HepG2 (cell line): Measurements from ENCODE around the gene GORASP2. TPM values are rescaled to one million over a fixed set of nuclear protein-coding genes. Genes with fewer than 3 reads are reported as not detected.

ENCODE experiments used
- ATAC-seq: fragments of 200-7000 bp; cut with Tn5 transposase; 3 replicates; pipeline ENCODE4 v1.9.1; 2020; ENCODE audit warnings: mild to moderate bottlenecking, moderate library complexity
- BruUV-seq: library from RNA; stranded (reverse); fragments of 400-500 nt; replicated peaks from 2 replicates; lab custom pipeline; 2021; lab: Mats Ljungman, UMichigan
- CTCF ChIA-PET: fragments of 300-600 bp; formaldehyde crosslinking; extraction: SDS; loops from one replicate; lab custom pipeline; 2021; ENCODE audit warnings: low total read pairs, inconsistent platforms, low intra/inter-chr PET ratio; lab: Yijun Ruan, JAX
- POLR2A ChIA-PET: fragments of 350-600 bp; sonication (Branson Sonifier 250); formaldehyde crosslinking; loops from one replicate; lab custom pipeline; 2020; ENCODE audit warnings: antibody characterized with exemption, inconsistent platforms; lab: Yijun Ruan, JAX
- DNase-seq: peaks from one replicate; pipeline ENCODE4 v3.0.0-alpha.2; 2015; ENCODE audit warnings: low spot score
- FAIRE-seq: peaks from 3 replicates; lab custom pipeline; 2011; peaks lifted over from hg19 to GRCh38; lab: Jason Lieb, UNC
- H2AFZ ChIP-seq: one replicate; pipeline ENCODE4 v1.6.1; 2011; ENCODE audit warnings: low read length, inconsistent platforms
- H3K27ac ChIP-seq: fragments of 300-600 bp; 3 replicates; pipeline ENCODE4 v1.8.0; 2011; ENCODE audit warnings: mixed run types, mild to moderate bottlenecking, mixed read lengths, low read length, inconsistent platforms; ENCODE audit not compliant: insufficient read depth; ENCODE audit errors: extremely low read length
- H3K27me3 ChIP-seq, 2 experiments: fragments of 200-600 bp in 1 of 2; 2 replicates in 1 of 2; 3 replicates in 1 of 2; pipeline versions ENCODE4 v1.6.0 to v1.8.0; 2011; ENCODE audit warnings: low read length in 2 of 2, mild to moderate bottlenecking in 2 of 2, moderate library complexity in 2 of 2, inconsistent platforms in 1 of 2; ENCODE audit not compliant: insufficient read depth in 2 of 2, control insufficient read depth in 1 of 2
- H3K36me3 ChIP-seq, 2 experiments: fragments of 200-600 bp in 1 of 2; replicated peaks in 1 of 2; 2 replicates in 1 of 2; 3 replicates in 1 of 2; pipeline versions ENCODE4 v1.5.1 to v1.8.0; 2011; ENCODE audit warnings: low read length in 2 of 2, inconsistent platforms in 1 of 2; ENCODE audit not compliant: insufficient read depth in 2 of 2, control insufficient read depth in 1 of 2
- H3K4me1 ChIP-seq: 2 replicates; pipeline ENCODE4 v1.5.1; 2012; ENCODE audit warnings: low read length, inconsistent platforms; ENCODE audit not compliant: insufficient read depth
- H3K4me2 ChIP-seq: 2 replicates; pipeline ENCODE4 v1.6.0; 2011; ENCODE audit warnings: low read depth, low read length, inconsistent platforms
- H3K4me3 ChIP-seq, 3 experiments: fragments of 200-600 bp in 1 of 3; sonication (generic), shearing (Covaris generic) in 1 of 3; replicated peaks in 1 of 3; 2 replicates each; pipeline ENCODE4 v1.5.1; 2011 to 2016; ENCODE audit warnings: low read length in 3 of 3, inconsistent platforms in 2 of 3, low read depth in 2 of 3, mild to moderate bottlenecking in 2 of 3, control low read depth in 1 of 3, mixed read lengths in 1 of 3; ENCODE audit not compliant: insufficient read depth in 1 of 3
- H3K79me2 ChIP-seq: one replicate; pipeline ENCODE4 v1.6.1; 2011; ENCODE audit warnings: low read length, inconsistent platforms; ENCODE audit not compliant: insufficient read depth
- H3K9ac ChIP-seq: 2 replicates; pipeline ENCODE4 v1.6.0; 2011; ENCODE audit warnings: mild to moderate bottlenecking, low read depth, low read length, inconsistent platforms; ENCODE audit not compliant: insufficient read depth
- H3K9me3 ChIP-seq: 2 replicates; pipeline ENCODE4 v1.5.1; 2012; ENCODE audit warnings: mild to moderate bottlenecking, low read length
- H4K20me1 ChIP-seq: 2 replicates; pipeline ENCODE4 v1.6.0; 2011; ENCODE audit warnings: inconsistent platforms, mild to moderate bottlenecking, low read length, moderate library complexity; ENCODE audit not compliant: insufficient read depth
- GATAD1 ChIP-seq: IDR thresholded peaks from 2 replicates; pipeline ENCODE4 v1.6.1; 2016; ENCODE audit warnings: missing genetic modification reagents, missing compliant biosample characterization
- KLF16 ChIP-seq, 2 experiments: sonication (generic) in 1 of 2; formaldehyde crosslinking in 1 of 2; IDR thresholded peaks; 2 replicates each; pipeline versions ENCODE4 v1.6.1 to v1.8.0; 2016 to 2023; ENCODE audit warnings: missing genetic modification reagents in 2 of 2, missing compliant biosample characterization in 1 of 2
- SALL1 ChIP-seq: sonication (generic); formaldehyde crosslinking; IDR thresholded peaks from 2 replicates; pipeline ENCODE4 v1.8.0; 2022; ENCODE audit warnings: mild to moderate bottlenecking, missing genetic modification reagents
- TAF1 ChIP-seq: sonication (generic); formaldehyde crosslinking; IDR thresholded peaks from 2 replicates; pipeline ENCODE4 v1.4.0; 2020; ENCODE audit warnings: missing genetic modification reagents
- ZBTB21 ChIP-seq: sonication (generic); formaldehyde crosslinking; IDR thresholded peaks from 2 replicates; pipeline ENCODE4 v1.4.0; 2020; ENCODE audit warnings: missing genetic modification reagents
- WGBS: methylation state at CpG from one replicate; pipeline ENCODE4 v1.1.6; 2017; ENCODE audit warnings: low lambda C conversion rate; 5-methylcytosine and 5-hydroxymethylcytosine counted together
- in situ Hi-C: cut with HindIII; loops from 2 replicates; pipeline ENCODE4 v1.10.0; 2017; ENCODE audit warnings: low pct_unique_long_range_greater_than_20kb; ENCODE audit not compliant: extremely low pct_ligation_motif_present
- intact Hi-C: fragments of 100-400 bp; cut with micrococcal nuclease; formaldehyde crosslinking; loops from one replicate; pipeline ENCODE4 v1.10.0; 2022; ENCODE audit not compliant: unreplicated experiment
- polyA plus RNA-seq, 8 experiments: library from polyadenylated mRNA; depleted of rRNA in 3 of 8; stranded (reverse) in 7 of 8; unstranded in 1 of 8; fragments of >200 nt; fragmentation: Illumina TruSeq in 4 of 8; extraction: Trizol in 4 of 8; gene quantifications; 2 replicates each; pipeline versions ENCODE4 v1.2.1 to v1.2.3, GENCODE V29; 2011 to 2016; ENCODE audit warnings: low read depth in 4 of 8, missing spikeins in 1 of 8, mixed read lengths in 1 of 8; ENCODE audit not compliant: insufficient read depth in 1 of 8
- total RNA-seq, 5 experiments: library from RNA; depleted of rRNA; stranded (reverse); fragments of >200 nt; fragmentation: Illumina TruSeq; extraction: Trizol; gene quantifications; 2 replicates each; pipeline ENCODE4 v1.2.3, GENCODE V29; 2016; ENCODE audit warnings: low read depth in 1 of 5
- TF ChIP-seq, protein P1 (sequence below): sonication (generic); formaldehyde crosslinking; IDR thresholded peaks from 2 replicates; pipeline ENCODE4 v1.5.1; 2020; ENCODE audit warnings: mild to moderate bottlenecking, missing genetic modification reagents, borderline replicate concordance
- TF ChIP-seq, protein P2 (sequence below): sonication (generic); formaldehyde crosslinking; IDR thresholded peaks from 2 replicates; pipeline ENCODE4 v1.4.0; 2020; ENCODE audit warnings: low read depth, missing genetic modification reagents
- TF ChIP-seq, protein P3 (sequence below): sonication (generic); formaldehyde crosslinking; IDR thresholded peaks from 2 replicates; pipeline ENCODE4 v1.8.0; 2022; ENCODE audit warnings: mild to moderate bottlenecking, missing genetic modification reagents, borderline replicate concordance

GORASP2 gene
- total and polyA plus RNA-seq, 2 of the 13 experiments (the other 11 are each of a cell fraction or from before 2014, with no cell fraction given): 103 to 239 TPM

DNA sequence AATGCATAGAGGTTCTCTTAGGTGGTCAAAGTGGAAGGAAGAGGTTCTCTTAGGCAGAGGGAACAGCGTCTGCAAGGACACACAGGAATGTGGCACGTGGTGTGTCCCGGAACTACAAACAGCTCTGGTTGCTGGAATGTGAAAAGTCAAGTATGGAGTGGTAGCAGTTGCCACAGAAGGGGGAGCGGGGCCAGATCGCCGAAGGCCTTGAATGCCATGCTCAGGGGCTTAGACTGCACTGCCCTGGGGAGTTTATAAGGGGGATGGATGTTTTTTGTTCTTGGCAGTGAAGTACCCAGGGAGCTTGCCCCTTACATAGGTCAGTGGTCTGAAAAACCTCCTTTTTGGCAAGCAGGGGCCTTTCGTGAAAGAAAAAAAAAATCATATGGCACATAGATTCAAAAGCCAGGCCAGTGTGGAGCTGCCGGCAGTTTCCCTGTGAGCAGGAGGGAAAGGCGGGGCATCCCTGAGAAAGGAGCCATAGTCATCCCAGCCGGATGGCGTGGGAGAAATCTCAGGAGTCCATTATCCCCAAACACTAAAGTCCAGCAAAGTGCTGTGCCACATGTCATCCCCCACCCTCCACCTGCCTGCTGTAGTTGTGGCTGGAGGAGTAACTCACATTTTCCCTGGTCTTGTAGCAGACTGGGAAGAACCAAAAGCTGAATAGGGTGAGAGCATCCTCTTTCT is 45.4 kb downstream of the GORASP2 start (continued):
- TF ChIP-seq, protein P1, sequence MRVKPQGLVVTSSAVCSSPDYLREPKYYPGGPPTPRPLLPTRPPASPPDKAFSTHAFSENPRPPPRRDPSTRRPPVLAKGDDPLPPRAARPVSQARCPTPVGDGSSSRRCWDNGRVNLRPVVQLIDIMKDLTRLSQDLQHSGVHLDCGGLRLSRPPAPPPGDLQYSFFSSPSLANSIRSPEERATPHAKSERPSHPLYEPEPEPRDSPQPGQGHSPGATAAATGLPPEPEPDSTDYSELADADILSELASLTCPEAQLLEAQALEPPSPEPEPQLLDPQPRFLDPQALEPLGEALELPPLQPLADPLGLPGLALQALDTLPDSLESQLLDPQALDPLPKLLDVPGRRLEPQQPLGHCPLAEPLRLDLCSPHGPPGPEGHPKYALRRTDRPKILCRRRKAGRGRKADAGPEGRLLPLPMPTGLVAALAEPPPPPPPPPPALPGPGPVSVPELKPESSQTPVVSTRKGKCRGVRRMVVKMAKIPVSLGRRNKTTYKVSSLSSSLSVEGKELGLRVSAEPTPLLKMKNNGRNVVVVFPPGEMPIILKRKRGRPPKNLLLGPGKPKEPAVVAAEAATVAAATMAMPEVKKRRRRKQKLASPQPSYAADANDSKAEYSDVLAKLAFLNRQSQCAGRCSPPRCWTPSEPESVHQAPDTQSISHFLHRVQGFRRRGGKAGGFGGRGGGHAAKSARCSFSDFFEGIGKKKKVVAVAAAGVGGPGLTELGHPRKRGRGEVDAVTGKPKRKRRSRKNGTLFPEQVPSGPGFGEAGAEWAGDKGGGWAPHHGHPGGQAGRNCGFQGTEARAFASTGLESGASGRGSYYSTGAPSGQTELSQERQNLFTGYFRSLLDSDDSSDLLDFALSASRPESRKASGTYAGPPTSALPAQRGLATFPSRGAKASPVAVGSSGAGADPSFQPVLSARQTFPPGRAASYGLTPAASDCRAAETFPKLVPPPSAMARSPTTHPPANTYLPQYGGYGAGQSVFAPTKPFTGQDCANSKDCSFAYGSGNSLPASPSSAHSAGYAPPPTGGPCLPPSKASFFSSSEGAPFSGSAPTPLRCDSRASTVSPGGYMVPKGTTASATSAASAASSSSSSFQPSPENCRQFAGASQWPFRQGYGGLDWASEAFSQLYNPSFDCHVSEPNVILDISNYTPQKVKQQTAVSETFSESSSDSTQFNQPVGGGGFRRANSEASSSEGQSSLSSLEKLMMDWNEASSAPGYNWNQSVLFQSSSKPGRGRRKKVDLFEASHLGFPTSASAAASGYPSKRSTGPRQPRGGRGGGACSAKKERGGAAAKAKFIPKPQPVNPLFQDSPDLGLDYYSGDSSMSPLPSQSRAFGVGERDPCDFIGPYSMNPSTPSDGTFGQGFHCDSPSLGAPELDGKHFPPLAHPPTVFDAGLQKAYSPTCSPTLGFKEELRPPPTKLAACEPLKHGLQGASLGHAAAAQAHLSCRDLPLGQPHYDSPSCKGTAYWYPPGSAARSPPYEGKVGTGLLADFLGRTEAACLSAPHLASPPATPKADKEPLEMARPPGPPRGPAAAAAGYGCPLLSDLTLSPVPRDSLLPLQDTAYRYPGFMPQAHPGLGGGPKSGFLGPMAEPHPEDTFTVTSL (CRISPR knock-in tag): peak; percentile 30; the same call in 1 of the 2 replicates

DNA sequence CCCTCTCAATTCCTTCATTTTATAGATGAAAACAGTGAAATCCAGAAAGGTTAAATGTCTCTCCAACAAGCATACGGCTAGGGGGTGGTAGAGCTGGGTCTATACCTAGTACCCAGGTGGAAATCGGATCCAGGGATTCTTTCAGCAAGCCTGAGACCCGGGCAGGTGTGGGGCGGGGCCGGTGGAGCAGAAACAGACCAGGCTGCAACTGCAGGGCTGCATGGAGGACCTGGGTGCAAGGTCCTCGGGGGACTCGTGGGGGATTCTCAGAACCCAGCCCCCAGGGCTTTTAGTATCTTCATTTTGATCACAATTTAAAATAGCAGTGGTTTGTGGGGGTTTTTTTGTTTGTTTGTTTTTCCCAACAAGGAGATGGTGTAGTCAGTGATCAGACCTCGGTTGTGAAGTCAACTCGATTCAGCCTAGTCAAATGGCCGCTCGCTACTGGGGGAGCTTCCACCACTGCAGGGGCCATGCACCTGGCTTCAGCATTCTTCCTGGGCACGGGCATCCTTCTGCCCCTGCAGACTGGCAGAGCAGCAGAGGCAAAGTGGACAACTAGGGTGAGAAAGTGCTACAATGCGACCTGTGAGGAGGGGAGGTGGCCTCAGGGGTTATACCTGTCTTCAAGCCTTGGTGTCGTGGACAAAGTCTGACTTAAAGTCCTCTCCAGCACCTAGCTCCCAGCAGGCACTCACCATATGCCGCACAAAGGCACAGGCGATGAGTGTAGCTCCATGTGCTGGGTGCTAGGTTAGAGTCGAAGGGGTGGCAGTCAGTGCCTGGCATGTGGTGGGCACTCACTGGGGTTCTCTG is 46.3 kb downstream of the GORASP2 start:
- H3K4me3 ChIP-seq: peak overlapping the region; percentile 62 to 83 (median 64)
- ChIA-PET CTCF (no interaction called here), POLR2A (interaction anchor here (1.0 to 4.7 kb wide), 10 partner anchors 9 to 458 kb away, joined by 3 to 39 read pairs (median 6); partner anchors contain the start of genes DCAF17, GORASP2 and METTL8)
- H3K4me2 ChIP-seq: peak overlapping the region; percentile 96
- H3K36me3 ChIP-seq: no peaks in the 10 kb centered on the region
- H3K4me1 ChIP-seq: peaks cover 43% of the 10 kb centered on the region
- H4K20me1 ChIP-seq: no peaks in the 10 kb centered on the region
- no peak for FAIRE-seq
- no peaks in the 10 kb centered on the region for H3K9me3 ChIP-seq
- intact Hi-C loops: loop anchor here (10.0 kb wide), 2 partner anchors 269 to 1129 kb away; partner anchors contain the start of gene DLX2
- WGBS: 22% methylated on average over 16 of the region's 17 CpGs
- peak; percentile 26 for ATAC-seq
- H3K79me2 ChIP-seq: no peaks in the 10 kb centered on the region
- H3K27me3 ChIP-seq: no peaks in the 10 kb centered on the region
- H3K27ac ChIP-seq: peak overlapping the region; percentile 92
- no TSS peak for BruUV-seq
- H3K9ac ChIP-seq: peak overlapping the region; percentile 88
- no peak for DNase-seq
- in situ Hi-C loops: no loop called here
- peak overlapping the region; percentile 52 for H2AFZ ChIP-seq
- no peak for TF ChIP-seq ZBTB21 (CRISPR knock-in tag)
- no peak for TF ChIP-seq GATAD1 (CRISPR knock-in tag)
- TF ChIP-seq KLF16 (CRISPR knock-in tag; IDR thresholded peaks at IDR 0.05): no peak
- TF ChIP-seq, protein P2, sequence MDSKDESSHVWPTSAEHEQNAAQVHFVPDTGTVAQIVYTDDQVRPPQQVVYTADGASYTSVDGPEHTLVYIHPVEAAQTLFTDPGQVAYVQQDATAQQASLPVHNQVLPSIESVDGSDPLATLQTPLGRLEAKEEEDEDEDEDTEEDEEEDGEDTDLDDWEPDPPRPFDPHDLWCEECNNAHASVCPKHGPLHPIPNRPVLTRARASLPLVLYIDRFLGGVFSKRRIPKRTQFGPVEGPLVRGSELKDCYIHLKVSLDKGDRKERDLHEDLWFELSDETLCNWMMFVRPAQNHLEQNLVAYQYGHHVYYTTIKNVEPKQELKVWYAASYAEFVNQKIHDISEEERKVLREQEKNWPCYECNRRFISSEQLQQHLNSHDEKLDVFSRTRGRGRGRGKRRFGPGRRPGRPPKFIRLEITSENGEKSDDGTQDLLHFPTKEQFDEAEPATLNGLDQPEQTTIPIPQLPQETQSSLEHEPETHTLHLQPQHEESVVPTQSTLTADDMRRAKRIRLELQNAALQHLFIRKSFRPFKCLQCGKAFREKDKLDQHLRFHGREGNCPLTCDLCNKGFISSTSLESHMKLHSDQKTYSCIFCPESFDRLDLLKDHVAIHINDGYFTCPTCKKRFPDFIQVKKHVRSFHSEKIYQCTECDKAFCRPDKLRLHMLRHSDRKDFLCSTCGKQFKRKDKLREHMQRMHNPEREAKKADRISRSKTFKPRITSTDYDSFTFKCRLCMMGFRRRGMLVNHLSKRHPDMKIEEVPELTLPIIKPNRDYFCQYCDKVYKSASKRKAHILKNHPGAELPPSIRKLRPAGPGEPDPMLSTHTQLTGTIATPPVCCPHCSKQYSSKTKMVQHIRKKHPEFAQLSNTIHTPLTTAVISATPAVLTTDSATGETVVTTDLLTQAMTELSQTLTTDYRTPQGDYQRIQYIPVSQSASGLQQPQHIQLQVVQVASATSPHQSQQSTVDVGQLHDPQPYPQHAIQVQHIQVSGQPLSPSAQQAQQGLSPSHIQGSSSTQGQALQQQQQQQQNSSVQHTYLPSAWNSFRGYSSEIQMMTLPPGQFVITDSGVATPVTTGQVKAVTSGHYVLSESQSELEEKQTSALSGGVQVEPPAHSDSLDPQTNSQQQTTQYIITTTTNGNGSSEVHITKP (CRISPR knock-in tag): no peak
- TF ChIP-seq, protein P3, sequence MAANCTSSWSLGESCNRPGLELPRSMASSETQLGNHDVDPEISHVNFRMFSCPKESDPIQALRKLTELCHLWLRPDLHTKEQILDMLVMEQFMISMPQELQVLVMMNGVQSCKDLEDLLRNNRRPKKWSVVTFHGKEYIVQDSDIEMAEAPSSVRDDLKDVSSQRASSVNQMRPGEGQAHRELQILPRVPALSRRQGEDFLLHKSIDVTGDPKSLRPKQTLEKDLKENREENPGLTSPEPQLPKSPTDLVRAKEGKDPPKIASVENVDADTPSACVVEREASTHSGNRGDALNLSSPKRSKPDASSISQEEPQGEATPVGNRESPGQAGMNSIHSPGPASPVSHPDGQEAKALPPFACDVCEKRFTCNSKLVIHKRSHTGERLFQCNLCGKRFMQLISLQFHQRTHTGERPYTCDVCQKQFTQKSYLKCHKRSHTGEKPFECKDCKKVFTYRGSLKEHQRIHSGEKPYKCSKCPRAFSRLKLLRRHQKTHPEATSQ (CRISPR knock-in tag): peak; percentile 65; the same call in 1 of the 2 replicates
- TF ChIP-seq TAF1 (CRISPR knock-in tag): peak; percentile 17; the same call in 1 of the 2 replicates
- peak; percentile 65 for TF ChIP-seq SALL1 (CRISPR knock-in tag)
